ENCODE results near the gene PLXDC2. TPM values are rescaled to one million over a fixed set of nuclear protein-coding genes. Genes with fewer than 3 reads are reported as not detected.
"Not testable (repeated sequence)": the region's sequence is repeated elsewhere in the genome, so short reads cannot be mapped to it uniquely, and the experiment has no call there.

Gene PLXDC2
- polyA plus RNA-seq, 4 donors, result 29.1 to 165 (median 39.9) TPM

DNA sequence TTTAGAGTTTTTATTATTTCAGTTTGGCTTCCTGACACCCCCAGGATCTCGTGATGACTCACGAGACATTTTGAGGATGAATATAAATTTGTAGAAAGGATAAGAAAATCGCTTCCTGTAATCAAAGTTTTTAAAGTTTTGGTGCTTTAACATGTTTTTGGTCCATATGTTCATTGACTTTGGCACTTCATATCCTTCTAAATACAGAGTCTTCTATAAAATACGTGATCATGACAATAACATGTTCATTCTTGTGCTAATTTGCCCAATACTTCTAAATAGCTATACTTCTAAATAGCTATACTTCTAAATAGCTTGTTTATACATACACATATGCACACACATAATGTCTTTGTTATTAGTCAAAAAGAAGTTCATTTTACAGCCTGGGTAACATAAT is 341.9 kb downstream of the PLXDC2 start:
- no peak for DNase-seq (ENCODE audit: low read depth in 4 of 4, low spot score in 3 of 4)

DNA sequence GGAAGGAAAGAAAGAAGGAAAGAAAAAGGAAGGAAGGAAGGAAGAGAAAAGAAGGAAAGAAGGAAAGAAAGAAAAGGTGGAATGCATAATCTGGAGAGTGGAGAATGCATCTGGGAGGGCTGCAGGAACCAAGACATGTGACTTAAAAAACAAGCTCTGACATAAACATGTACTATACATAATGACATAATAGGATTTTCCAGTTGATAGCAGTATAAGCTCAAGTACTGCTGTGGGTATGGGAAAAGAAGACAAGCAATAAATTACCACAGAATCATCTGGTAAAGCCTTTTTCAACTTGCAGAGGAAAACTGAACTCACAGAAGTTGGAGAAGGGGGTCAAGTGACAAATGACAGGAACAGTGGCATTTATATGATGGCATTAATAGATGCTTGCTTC is 345.9 kb downstream of the PLXDC2 start:
- DNase-seq (ENCODE audit: low read depth in 4 of 4, low spot score in 3 of 4), result no peak

DNA sequence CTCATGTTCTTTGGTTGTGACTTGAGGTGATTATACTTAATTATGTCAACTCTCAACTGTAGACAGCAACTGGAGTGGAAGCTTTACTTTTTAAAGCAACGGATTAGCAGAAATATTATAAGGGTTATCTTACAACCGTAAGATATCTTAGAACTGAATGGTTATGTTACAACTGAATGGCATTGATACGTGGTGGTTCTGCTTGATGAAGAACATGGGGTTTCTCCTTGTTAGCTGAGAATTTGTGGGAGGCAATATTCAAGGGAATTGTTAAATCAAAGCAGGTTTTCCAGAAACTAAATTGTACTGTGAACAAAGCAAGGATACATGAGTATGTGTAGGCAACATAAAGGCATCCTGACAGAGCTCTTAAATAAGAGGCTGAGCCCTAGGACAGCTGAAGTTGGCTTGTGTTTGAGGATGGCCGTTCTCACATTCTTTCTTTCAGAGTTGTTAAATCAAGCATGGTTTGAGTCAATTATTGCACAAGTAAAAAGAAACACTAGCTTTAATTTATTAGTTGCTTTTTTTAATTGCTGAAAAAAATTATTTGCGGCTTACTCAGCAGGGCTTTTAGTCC is 350.0 kb downstream of the PLXDC2 start:
- no peak for DNase-seq (ENCODE audit: low read depth in 4 of 4, low spot score in 3 of 4)

DNA sequence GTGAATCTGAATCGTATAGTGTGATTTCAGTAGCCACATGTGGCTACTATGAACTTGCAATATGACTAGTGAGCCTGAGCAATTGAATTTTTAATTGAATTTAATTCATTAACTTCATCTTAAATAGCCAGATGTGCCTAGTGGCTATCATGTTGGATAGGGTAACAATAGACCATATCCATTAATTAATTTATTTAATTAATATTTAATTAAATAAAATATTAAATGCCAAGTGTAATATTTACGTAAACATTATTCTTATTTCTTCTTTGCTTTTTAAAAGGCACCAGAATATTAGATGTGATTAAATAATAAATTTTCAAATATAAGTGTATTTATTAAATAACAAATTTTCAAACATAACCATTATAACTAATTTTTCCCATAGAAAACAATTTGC is 354.4 kb downstream of the PLXDC2 start:
- DNase-seq (ENCODE audit: low read depth in 4 of 4, low spot score in 3 of 4), result no peak

DNA sequence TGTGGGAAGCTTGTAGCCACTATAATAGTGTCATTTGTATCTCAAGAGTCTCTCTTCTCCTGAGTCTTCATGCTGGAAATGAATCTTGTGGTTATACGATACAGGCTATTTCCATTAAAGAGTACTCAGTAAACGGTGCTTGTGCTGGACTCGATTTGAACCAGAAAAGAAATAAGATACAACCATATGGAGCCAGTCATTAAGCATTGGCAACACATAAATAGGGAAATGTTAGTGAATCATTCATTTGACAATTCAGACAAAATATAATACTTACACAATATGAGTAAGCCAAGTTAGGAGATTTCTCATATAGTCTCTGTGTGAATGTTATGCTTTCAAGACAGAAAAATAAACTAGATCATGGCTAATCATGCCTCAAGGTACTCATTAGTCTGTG is 356.8 kb downstream of the PLXDC2 start:
- no peak for DNase-seq (ENCODE audit: low read depth in 4 of 4, low spot score in 3 of 4)

DNA sequence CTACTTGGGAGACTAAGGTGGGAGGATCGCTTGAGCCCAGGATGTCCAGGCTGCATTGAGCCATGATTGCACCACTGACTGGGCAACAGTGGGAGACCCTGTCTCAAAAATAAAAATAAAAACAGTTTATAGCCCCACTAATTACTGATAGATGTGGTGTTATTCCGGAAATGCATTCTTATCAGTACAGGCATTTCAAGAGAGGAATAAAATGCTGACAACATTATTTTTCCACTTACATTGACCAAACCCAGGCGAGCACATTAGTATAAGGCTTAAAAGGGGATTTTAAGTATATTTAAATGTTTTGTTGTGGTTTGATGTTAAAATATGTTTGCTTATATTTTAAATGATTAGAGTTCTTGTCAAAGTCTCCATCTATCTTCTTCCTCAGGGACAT is 359.5 kb downstream of the PLXDC2 start:
- DNase-seq (ENCODE audit: low read depth in 4 of 4, low spot score in 3 of 4), result no peak

DNA sequence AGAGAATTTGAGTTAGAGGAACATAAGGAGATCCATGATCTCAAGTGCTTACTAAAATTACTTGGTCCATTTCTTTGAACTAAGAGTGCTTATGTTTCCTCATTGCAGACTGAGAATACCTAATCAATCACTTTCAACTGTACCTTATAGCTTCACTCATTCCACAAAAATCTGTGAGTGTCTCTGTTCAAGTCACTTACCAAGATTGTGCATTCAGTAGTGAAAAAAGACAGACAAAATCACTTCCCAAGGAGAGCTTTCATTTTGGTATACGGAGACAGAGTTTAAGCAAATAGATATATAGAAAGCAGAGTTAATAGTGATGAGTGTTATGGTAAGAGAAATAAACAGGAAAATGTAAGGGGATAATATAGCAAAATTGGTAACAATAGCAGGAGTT is 364.5 kb downstream of the PLXDC2 start:
- no peak for DNase-seq (ENCODE audit: low read depth in 4 of 4, low spot score in 3 of 4)

DNA sequence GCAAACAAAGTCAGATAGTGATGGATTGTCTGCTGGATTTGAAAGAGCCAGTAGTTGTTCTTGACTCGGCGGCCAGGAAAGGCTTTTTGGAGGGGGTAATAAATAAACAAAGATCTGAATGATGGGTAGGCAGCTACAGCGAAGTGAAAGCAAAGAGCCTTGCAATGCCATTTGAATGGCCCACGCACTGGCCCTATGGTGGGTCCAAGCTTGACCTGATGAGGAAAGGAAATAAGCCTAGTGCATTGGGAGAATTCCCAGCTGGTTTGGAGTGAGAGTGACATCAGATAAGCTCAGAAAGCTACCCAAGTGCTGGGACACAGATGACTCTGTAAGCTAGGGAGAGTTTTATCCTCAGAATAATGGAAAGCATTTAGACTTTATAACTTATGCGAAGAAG is 365.2 kb downstream of the PLXDC2 start:
- DNase-seq (ENCODE audit: low read depth in 4 of 4, low spot score in 3 of 4), result no peak

DNA sequence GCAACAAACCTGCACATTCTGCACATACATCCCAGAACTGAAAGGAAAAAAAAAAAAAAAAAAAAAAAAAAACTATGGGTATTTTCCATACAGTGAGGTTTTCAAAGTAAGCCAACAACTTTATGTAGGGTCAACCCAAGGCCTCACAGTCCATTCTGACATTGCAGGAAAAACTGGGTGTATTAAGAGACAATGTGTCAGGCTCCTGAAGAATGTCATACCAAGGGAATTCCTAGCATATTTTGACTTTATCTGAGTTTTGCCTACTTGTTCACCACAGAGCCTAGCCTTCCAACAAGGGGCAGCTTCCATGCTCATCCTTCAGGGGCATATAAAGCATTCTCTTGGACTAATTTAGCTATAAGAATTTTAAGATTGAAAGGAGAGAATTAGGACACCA is 368.9 kb downstream of the PLXDC2 start:
- DNase-seq (ENCODE audit: low read depth in 4 of 4, low spot score in 3 of 4), result no peak

DNA sequence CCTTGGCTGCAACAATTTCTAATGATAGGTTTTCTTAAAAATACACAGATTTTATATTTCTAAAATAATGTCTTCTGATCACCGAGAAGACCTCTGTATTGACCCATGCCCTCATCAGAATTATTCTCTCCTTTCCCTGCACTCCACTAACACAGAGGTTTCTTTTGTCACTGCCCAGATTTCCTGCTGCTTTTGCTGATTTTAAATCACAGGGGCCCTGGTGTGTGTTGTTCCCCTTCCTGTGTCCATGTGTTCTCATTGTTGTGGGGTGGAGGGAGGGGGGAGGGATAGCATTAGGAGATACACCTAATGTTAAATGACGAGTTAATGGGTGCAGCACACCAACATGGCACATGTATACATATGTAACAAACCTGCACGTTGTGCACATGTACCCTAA is 375.2 kb downstream of the PLXDC2 start:
- DNase-seq (ENCODE audit: low read depth in 4 of 4, low spot score in 3 of 4), result not testable (repeated sequence)

DNA sequence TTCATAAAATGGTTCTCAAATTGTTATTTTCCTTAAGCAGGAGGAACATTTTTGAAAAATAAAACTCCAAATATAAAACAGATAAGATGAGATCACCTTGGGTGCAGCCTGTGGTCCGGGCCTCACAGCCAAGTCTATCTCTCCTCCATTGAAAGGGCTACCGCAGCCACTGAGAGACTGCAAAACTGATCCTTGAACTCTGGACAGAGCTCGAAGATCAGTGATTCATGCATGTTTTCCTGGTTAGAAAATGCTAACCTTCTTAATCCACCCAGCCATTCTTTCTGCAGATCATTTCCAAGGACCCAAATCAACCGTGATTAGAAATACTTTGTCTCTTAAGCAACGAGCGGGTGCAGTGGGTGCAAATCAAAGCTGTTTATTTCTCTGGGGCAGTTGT is 378.8 kb downstream of the PLXDC2 start:
- no peak for DNase-seq (ENCODE audit: low read depth in 4 of 4, low spot score in 3 of 4)

DNA sequence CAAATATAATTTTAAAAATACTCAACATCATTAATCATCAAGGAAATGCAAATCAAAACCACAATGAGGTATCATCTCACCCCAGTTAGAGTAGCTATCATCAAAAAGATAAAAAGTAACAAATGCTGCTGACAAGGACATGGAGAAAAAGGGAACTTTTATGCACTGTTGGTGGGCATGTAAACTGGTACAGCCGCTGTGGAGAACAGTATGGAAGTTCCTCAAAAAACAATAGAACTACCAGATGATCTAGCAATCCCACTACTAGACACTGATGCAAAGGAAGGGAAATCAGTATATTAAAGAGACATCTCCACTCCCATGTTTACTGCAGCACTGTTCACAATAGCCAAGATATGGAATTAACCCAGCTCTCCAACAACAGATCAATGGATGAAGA is 384.5 kb downstream of the PLXDC2 start:
- no peak for DNase-seq (ENCODE audit: low read depth in 4 of 4, low spot score in 3 of 4)

DNA sequence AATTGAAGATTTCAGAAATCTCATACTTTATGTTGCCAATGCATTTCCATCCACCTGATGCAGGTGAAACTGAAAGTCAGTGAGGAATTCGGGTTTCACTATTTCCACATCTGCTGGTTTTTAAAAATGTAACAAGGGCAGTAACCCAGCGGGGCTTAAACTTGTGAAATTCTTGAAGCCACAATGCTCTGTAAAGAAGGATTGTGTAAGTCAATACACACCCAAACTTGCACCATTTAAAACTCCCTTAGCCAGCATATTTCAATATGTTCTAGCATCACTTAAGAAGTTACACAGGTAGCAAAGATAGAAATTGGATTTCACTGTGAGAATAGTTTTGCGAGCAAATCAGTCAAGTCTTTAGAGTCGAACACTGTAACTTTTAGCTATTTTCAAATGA is 386.1 kb downstream of the PLXDC2 start:
- no peak for DNase-seq (ENCODE audit: low read depth in 4 of 4, low spot score in 3 of 4)

DNA sequence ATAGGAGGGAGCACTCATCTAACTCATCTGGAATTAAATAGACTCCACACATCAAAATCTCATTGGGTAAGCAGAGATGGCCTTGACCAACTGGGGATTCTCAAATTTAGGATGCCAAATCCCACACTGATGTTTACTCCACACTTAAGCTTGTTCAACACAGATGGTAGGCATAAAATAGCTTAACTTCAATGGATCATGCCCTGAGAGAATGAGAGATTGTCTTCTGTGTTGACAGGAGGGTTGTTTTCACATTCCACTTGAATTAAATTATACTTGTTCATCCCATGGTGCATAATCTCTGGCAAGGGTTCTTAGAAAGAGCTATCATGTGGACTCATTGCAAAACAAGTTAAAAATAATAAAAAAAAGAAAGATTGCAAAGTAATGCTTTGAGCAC is 391.4 kb downstream of the PLXDC2 start:
- no peak for DNase-seq (ENCODE audit: low read depth in 4 of 4, low spot score in 3 of 4)

DNA sequence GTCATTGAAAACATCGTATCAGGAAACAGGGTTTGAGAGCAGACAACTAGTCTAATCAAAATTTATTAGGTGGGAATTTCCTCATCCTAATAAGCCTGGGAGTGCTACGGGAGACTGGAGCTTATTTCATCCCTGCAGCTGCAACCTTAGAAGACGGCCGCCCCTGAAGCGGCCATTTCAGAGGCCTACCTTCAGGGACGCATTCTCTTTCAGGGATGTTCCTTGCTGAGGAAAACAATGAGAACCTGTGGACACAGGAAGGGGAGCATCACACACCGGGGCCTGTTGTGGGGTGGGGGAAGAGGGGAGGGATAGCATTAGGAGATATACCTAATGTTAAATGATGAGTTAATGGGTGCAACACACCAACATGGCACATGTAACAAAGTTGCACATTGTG is 392.9 kb downstream of the PLXDC2 start:
- DNase-seq (ENCODE audit: low read depth in 4 of 4, low spot score in 3 of 4), result not testable (repeated sequence)

DNA sequence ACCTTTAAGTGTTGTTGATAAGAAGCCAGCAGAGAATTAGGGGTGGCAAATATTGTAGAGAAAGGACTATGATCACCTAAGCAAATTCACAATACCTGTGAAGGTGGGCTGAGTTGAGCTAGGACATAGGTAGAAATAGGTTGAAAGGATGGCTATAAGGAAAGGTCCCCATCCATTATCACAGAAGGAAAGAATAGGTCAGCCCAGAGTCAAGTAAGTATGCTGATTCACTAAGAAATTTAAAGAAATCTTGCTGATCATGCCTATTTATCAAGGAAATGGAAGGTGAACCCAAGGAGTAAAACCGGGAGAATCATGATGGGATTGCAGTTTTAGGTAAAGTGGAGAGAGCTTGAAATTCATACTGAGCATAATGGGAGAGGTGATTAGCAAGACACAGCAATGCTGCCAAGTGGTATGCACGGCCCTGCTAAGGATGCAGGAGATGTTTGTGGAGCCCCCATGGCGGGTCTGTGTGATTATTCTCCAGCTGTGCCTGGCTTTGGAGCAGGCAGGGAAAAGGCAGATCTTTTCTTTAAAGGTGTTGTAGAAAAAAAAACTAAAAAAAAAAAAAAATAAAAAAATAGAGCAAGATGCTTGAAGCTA is 399.4 kb downstream of the PLXDC2 start:
- DNase-seq (ENCODE audit: low read depth in 4 of 4, low spot score in 3 of 4), result no peak

DNA sequence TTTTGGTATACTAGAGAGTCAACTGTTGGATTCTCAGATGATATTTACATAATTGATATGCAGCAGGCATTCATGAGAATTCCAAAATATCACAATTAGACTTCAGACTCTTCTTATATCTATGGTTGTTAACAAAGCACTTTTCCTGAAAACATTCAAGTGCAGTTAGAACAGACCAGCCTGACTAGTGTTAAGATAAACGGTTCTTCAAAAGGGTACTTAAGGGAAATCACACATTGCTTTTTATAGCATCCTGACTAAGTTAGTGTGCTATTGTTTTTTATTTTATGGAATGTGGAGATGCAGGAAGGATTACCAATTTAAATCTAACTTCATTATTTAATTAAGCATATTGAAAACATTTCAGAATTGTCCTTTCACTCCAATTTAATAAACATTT is 405.1 kb downstream of the PLXDC2 start:
- no peak for DNase-seq (ENCODE audit: low read depth in 4 of 4, low spot score in 3 of 4)

DNA sequence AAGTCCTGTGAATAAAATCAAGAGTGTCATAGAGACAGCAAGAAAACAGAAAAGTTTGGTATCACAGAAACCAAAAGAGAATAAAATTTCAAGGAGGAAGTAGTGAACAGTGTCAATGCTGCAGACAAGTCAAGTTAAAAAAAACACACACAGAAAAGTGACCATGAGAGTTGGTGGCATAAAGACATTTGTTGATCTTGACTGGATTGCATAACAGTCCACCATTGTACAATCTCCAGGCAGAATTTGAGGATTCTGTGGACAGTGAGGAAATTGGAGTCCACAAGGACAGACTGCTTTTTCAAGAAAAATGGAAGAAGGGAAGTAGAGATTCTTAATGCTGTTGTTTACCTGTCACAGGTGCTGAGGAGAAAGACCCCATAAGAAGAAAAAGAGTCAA is 412.5 kb downstream of the PLXDC2 start:
- no peak for DNase-seq (ENCODE audit: low read depth in 4 of 4, low spot score in 3 of 4)

DNA sequence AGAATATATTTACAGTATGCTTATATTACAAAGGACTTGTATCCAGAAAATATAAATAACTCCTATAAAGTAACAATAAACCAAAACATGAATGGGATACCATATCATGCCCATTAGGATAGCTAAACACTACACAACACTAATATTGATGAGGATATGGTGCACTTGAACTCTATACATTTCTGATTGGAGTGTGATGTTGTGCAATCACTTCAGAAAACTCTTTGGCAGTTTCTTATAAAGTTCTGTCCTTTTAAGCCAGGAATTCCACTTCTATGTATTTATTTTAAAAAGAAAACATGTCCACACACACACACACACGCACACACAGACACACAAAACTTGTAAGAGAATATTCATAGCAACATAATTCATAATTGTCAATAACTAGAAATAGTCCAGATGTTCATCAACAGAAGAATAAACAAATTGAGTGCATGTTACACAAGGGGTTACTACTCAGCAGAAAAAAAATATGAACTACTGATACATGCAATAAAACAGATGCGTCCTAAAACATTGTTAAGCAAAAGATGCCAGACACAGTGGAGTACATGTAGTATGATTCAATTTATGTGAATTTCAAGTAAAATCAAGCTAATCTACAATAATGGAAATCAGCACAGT is 416.0 kb downstream of the PLXDC2 start:
- no peak for DNase-seq (ENCODE audit: low read depth in 4 of 4, low spot score in 3 of 4)

DNA sequence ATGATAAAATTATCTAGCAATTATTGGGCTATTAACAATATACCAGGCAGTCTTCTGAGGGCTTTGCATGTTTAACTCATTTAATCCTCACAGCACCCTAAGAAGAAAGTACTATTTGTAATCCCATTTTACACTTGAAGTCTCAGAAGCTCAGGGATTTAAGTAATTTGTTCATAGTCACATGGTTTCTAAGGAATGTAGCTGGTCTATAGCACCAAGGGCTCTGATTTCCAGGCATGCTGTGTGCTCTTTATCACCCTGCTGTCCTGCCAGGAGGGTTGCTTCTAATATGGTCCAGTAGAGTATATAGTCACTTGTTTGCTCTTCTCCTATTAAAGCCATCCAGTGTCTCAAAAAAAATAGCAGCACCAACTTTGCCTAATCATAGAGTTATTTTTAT is 417.2 kb downstream of the PLXDC2 start:
- no peak for DNase-seq (ENCODE audit: low read depth in 4 of 4, low spot score in 3 of 4)

DNA sequence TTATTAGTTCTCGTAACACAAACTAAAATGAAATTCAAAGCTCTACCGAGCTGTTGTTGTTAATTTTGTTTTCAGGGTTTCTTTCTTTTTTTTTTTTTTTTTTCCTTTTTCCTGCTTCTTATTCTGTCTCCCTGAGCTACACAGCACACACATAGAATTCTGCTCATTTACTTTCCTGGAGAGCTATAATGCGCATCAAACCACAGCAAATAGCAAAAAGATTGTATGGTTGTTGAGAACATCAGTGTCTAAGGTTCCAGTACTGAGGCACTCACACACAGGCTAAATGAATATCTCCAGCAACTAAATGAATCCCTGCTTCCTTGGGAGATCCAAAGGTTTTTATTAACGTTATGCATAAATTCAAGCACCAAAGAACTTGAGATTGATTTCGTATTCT is 418.3 kb downstream of the PLXDC2 start:
- no peak for DNase-seq (ENCODE audit: low read depth in 4 of 4, low spot score in 3 of 4)

DNA sequence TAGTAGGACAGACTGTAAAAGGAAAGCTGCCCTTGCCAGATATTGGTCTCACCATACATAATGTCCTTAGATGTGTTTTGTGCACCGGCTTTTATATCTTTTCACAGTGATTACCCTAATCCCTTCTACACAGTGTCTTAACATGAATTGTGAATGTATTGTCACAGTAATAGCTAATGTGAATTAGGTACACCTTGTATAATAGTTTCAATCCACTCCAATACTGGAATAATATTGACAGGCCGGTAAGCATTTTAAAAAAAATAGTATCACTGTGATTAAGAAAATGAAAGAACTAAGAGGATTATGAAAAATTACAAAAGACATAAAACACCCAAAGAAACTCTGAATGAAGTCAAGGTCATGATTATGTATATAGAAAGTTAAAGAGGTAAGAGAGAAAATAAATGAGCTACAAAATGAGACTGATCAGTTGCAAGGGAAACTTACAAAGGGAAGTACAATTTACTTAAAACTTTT is 420.9 kb downstream of the PLXDC2 start:
- no peak for DNase-seq (ENCODE audit: low read depth in 4 of 4, low spot score in 3 of 4)
